ENCODE measurements around the gene PYGM.

- TF ChIP-seq POLR2A (IDR thresholded peaks at IDR 0.05) (no peak), CTCF (IDR thresholded peaks at IDR 0.05) (no peak)
Measured at GRCh38 chr11:64804346-64805210, 44.8 kb upstream of the PYGM start.

Measured in testis (tissue), 2 donors.